Activated CD4-positive, CD25-positive, alpha-beta regulatory T cell treated with anti-CD3 and anti-CD28 coated beads, Interleukin-2, amount 50 U/mL, for 24 hours (primary cell): ENCODE results near the gene METTL4.
A peak's percentile ranks its signal among the peaks of the same experiment; 100 is the strongest.

ENCODE experiments used
- ATAC-seq, 2 donors: fragments of 150-1000 bp; cut with Tn5 transposase; one replicate each; pipeline ENCODE4 v1.10.0; 2021; ENCODE audit warnings: mild to moderate bottlenecking in 1 of 2, moderate library complexity in 1 of 2

Gene METTL4

GRCh38 chr18:2571200-2572170 is at the start of gene METTL4, which contains the start of gene NDC80:
Gene METTL4 (minus strand): TSS chr18:2571505. CDS start chr18:2567216, 4,289 bp downstream.
Gene NDC80 (plus strand): TSS chr18:2571557. CDS start chr18:2572986, 1,429 bp downstream.
- peak; percentile 83 to 86 for ATAC-seq

- no peak for ATAC-seq
These were observed 46.7 kb upstream of the METTL4 start for GRCh38 chr18:2618009-2618408.

GRCh38 chr18:2617401-2617998 is 46.2 kb upstream of the METTL4 start:
- no peak for ATAC-seq

- no peak for ATAC-seq
These were observed 41.7 kb upstream of the METTL4 start for GRCh38 chr18:2612996-2613395.

GRCh38 chr18:2610549-2610948 is 39.2 kb upstream of the METTL4 start:
- no peak for ATAC-seq

GRCh38 chr18:2609604-2610003 is 38.3 kb upstream of the METTL4 start:
- no peak for ATAC-seq

GRCh38 chr18:2606335-2606734 is 35.0 kb upstream of the METTL4 start:
- ATAC-seq = peak; percentile 44 to 62

GRCh38 chr18:2602844-2603243 is 31.5 kb upstream of the METTL4 start:
- no peak for ATAC-seq

GRCh38 chr18:2597639-2598038 is 26.3 kb upstream of the METTL4 start:
- ATAC-seq = no peak

- ATAC-seq = no peak
These were observed 19.0 kb upstream of the METTL4 start for GRCh38 chr18:2590303-2590702.

GRCh38 chr18:2589345-2590068 is 18.2 kb upstream of the METTL4 start:
- ATAC-seq = peak; percentile 78 to 91

GRCh38 chr18:2588666-2589344 is 17.5 kb upstream of the METTL4 start:
- no peak for ATAC-seq

GRCh38 chr18:2587788-2588187 is 16.5 kb upstream of the METTL4 start:
- ATAC-seq = no peak

- no peak for ATAC-seq
These were observed 2.1 kb upstream of the METTL4 start for GRCh38 chr18:2573408-2573807.

GRCh38 chr18:2572892-2573291 is 1.6 kb upstream of the METTL4 start:
- ATAC-seq = no peak

GRCh38 chr18:2572171-2572569 is 865 bp upstream of the METTL4 start:
- peak in 1 of 2 donors; percentile 12 for ATAC-seq

GRCh38 chr18:2570772-2571199 is 519 bp downstream of the METTL4 start:
- ATAC-seq = peak; percentile 42 to 46

- no peak for ATAC-seq
These were observed 1.7 kb downstream of the METTL4 start for GRCh38 chr18:2569338-2570207.

GRCh38 chr18:2568605-2569004 is 2.7 kb downstream of the METTL4 start:
- no peak for ATAC-seq

GRCh38 chr18:2568129-2568528 is 3.2 kb downstream of the METTL4 start:
- no peak for ATAC-seq

- ATAC-seq = peak in 1 of 2 donors; percentile 30
These were observed 6.9 kb downstream of the METTL4 start for GRCh38 chr18:2564373-2564772.
